HG02870 (cell line): ENCODE measurements around the gene RASSF7.
"Not testable (repeated sequence)": the region's sequence is repeated elsewhere in the genome, so short reads cannot be mapped to it uniquely, and the experiment has no call there.

Experiments used
- ATAC-seq: cut with Tn5 transposase; IDR thresholded peaks from one replicate; pipeline ENCODE4 v1.9.1; 2021; ENCODE audit warnings: mild to moderate bottlenecking, moderate library complexity; ENCODE audit not compliant: unreplicated experiment

The RASSF7 gene, protein sequence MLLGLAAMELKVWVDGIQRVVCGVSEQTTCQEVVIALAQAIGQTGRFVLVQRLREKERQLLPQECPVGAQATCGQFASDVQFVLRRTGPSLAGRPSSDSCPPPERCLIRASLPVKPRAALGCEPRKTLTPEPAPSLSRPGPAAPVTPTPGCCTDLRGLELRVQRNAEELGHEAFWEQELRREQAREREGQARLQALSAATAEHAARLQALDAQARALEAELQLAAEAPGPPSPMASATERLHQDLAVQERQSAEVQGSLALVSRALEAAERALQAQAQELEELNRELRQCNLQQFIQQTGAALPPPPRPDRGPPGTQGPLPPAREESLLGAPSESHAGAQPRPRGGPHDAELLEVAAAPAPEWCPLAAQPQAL

GRCh38 chr11:560305-561147 lies at the start of gene RASSF7, which contains the start of gene LMNTD2:
TSS of gene RASSF7 (plus strand) at chr11:560970. CDS start at chr11:561769, 799 bp downstream.
TSS of gene LMNTD2 (minus strand) at chr11:560738. CDS start at chr11:560716, 22 bp downstream.
- peak; percentile 71 for ATAC-seq

GRCh38 chr11:512761-513595 lies 47.8 kb upstream of the RASSF7 start:
- ATAC-seq: no peak

- no peak for ATAC-seq
Observed at GRCh38 chr11:514606-515005, 46.2 kb upstream of the RASSF7 start.

DNA sequence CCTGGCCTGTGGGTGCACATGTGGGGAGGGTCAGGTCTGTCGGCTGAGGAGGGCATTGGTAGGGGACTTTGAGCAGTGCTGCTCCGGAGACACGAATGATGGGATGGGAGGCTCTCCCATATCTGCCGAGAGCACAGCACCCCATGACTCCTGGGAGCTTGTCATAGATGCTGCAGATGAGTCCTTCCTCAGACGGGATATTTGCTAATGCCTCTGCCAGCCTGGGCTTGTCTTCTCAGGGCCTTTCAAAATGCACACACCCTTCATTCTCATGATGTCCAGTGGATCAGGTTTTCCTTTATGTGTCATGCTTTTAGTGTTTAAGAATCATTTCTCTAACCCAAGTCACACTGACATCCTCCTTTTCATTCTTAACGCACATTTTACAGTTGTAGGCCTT lies 45.6 kb upstream of the RASSF7 start:
- ATAC-seq: no peak

DNA sequence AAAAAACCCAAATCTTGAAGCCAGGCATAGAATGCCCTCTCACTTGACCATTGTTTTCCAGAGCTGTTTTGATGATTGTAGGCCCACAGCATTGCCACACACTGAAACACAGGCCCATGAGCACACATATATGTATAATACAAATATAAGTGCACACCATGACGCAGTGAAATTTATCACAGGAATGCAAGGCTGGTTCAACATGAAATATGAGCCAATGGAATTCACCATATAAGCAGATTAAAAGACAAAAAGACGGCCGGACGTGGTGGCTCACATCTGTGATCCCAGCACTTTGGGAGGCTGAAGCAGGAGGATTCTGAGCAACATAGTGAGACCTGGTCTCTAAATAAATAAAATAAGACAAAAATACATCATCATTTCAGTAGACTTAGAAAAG lies 44.4 kb upstream of the RASSF7 start:
- no peak for ATAC-seq

DNA sequence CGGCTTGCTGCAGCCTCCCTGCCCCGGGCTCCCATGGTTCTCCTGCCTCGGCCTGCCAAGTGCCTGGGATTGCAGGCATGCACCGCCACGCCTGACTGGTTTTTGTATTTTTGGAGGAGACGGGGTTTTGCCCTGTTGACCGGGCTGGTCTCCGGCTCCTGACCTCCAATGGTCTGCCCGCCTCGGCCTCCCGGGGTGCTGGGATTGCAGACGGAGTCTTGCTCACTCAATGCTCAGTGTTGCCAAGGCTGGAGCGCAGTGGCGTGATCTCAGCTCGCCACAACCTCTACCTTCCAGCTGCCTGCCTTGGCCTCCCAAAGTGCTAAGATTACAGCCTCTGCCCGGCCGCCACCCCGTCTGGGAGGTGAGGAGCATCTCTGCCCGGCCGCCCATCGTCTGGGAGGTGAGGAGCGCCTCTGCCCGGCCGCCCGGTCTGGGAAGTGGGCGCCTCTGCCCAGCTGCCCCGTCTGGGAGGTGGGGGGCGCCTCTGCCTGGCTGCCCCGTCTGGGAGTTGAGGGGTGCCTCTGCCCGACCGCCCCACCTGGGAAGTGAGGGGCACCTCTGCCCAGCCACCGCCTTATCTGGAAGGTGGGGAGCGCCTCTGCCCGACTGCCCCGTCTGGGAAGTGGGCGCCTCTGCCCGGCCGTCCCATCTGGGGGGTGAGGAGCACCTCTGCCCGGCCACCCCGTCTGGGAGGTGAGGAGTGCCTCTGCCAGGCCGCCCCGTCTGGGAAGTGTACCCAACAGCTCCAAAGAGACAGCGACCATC lies 43.7 kb upstream of the RASSF7 start:
- ATAC-seq: not testable (repeated sequence)

DNA sequence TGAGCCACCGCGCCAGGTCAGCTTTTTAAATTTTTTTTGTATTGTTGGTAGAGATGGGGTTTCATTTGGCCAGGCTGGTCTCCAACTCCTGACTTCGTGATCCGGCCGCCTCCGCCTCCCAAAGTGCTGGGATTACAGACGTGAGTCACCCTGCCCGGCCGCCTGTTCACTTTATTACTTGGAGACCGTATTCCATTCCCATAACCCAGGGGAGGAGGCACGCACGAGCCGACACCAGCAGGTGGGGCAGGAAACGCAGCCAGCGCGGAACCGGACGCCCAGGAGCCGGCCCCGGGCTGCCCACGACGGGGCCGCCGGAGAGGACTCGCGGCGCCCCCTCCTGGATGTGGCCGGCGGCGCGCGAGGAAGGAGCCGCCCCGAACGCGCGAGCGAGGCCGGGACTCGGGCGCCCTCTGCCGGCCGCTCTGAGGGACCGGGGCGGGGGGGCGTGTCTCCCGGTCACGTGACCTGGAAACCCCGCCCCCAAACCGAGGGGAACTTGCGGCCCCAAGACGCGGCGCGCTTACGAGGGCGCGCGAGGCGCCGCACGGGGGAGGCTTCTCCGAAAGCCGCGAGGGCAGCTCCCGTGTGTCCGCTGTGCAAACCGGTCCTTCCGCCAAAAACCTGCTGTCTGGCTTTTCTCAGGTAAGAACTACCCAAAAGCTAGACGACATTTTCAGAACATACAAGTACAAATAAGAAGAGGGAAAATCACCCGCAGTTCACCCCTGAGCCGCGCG lies 42.1 kb upstream of the RASSF7 start:
- ATAC-seq: no peak

DNA sequence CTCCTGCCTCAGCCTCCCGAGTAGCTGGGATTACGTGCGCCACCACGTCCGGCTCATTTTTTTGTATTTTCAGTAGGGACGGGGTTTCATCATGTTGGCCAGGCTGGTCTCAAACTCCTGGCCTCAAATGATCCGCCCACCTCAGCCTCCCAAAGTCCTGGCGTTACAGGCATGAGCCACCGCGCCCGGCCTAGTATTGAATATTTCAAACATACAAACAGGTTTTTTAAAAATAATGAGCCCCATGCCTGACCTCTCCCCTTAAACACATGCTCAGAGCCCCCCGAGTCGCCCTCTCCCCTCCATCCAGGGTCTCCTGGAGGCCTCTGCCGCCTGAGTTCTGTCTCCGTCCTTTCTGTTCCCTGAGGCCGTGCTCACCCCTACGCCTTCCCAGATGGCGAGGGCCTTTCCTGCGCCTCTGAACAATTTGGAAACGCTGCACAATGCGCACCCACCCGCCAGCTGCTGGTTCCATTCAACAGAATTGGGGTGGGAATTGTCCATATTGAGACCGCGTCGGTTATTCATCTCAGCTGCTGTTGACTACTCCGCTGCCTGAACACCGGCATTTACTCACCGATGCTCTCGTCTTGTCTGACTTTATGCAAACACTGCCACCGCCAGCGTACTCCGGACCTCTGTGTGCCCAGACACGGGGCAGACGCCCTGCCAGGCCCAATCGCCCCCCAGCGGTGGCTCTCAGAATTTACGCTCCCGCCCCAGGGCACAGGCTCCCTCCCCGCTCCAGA lies 40.2 kb upstream of the RASSF7 start:
- no peak for ATAC-seq

DNA sequence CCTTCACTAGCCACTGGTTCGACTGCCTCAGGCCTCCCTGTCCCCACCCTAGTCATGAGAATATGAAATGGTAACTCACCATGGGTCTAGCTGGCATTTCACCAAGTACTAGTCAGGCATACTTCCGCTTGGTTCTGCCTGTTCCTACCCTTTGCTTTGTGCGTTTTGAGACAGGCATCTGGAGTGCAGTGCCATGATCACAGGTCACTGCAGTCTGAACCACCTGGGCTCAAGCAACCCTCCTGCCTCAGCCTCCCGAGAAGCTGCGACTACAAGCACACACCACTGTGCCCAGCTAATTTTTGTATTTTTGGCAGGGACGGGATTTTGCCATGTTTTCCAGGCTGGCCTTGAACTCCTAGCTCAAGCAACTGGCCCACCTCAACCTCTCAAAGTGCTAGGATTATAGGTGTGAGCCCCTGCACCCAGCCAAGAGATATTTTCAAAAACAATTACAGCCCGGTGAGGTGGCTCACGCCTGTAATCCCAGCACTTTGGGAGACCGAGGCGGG lies 39.5 kb upstream of the RASSF7 start:
- ATAC-seq: no peak

DNA sequence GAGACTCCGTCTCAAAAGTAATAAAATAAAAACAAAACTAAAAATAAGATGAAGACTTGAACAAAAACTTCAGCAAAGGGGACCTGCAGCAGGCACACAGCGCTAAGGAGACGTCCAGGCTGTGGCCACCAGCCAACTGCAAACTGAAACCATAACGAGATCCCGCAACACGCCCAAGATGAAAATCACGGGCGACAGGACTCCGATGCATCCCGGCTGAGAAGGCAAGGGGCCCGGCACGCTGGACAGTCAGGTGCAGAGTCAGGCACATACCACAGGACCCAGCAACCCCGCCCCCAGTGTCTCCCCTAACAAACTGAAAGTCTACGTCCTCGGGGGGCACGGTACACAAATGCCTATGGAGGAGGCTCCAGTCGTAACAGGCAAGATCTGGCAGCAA lies 34.6 kb upstream of the RASSF7 start:
- ATAC-seq: no peak

- ATAC-seq: no peak
Observed at GRCh38 chr11:528166-528814, 32.5 kb upstream of the RASSF7 start.

DNA sequence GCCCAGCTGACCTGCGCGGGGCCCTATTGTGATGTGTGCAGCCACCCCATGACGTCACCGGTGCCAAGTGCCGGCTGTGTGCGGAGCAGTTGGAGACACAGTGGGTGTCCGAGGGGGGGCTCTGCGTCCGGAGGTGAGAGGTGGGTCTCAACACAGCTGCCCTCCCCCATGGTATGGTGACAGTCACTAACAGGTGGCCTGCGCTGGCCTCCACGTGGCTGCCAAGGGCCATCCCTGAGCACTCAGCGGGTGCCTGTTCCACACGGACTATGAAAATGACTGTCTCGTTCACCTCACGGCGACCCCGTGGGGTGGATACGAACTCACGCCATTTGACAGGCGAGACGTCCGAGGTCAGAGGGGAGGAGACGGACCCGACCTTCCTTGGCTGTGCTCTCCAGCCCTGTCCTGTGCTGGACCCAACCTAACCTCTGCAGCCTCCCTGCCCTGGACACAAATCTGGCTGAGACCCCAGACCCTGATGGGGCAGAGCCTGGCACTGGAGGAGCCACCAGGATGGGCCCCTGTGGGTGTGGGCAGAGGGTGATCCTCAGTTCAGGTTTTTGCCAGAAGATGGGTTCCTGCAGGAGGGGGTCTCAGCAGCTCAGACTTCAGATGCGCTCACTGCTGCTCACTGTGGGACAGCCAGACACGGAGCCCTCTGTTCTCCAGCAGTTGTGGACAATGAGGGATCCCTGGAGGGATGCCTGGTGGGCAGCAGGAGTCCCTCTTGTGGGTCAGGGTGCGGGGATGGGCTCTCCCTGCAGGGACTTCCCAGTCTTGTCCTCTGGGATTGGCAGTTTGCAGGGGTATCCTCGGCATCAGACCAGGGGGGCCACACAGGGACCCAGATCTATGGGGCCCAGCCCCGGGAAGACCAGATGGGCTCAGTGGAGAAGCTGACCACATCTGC lies 31.7 kb upstream of the RASSF7 start:
- no peak for ATAC-seq

GRCh38 chr11:529728-530411 lies 30.9 kb upstream of the RASSF7 start:
- no peak for ATAC-seq

- no peak for ATAC-seq
Observed at GRCh38 chr11:530960-531831, 29.6 kb upstream of the RASSF7 start.

- ATAC-seq: no peak
Observed at GRCh38 chr11:531919-532526, 28.7 kb upstream of the RASSF7 start.
